ENCODE data around the gene SYNPO.

The SYNPO gene

GRCh38 chr5:150625164-150625535, 15.3 kb upstream of the SYNPO start:
- no peak for DNase-seq

GRCh38 chr5:150625831-150626746, 14.4 kb upstream of the SYNPO start:
- DNase-seq = no peak

- no peak for DNase-seq
Measured at GRCh38 chr5:150626853-150627276, 13.6 kb upstream of the SYNPO start.

- no peak for DNase-seq
Measured at GRCh38 chr5:150627731-150628545, 12.5 kb upstream of the SYNPO start.

GRCh38 chr5:150628936-150629485, 11.4 kb upstream of the SYNPO start:
- no peak for DNase-seq

- DNase-seq = no peak
Measured at GRCh38 chr5:150630016-150630415, 10.4 kb upstream of the SYNPO start.

GRCh38 chr5:150630461-150631325, 9.8 kb upstream of the SYNPO start:
- DNase-seq = no peak

- no peak for DNase-seq
Measured at GRCh38 chr5:150631326-150631701, 9.1 kb upstream of the SYNPO start.

GRCh38 chr5:150632305-150633160, 7.9 kb upstream of the SYNPO start:
- no peak for DNase-seq

GRCh38 chr5:150633429-150633828, 7.0 kb upstream of the SYNPO start:
- no peak for DNase-seq

- no peak for DNase-seq
Measured at GRCh38 chr5:150636391-150637244, 3.8 kb upstream of the SYNPO start.

GRCh38 chr5:150637245-150638052, 3.0 kb upstream of the SYNPO start:
- no peak for DNase-seq

GRCh38 chr5:150638053-150638444, 2.4 kb upstream of the SYNPO start:
- DNase-seq = no peak

GRCh38 chr5:150638488-150639376, 1.7 kb upstream of the SYNPO start:
- no peak for DNase-seq

GRCh38 chr5:150639377-150639692, 1.1 kb upstream of the SYNPO start:
- DNase-seq = no peak

GRCh38 chr5:150639751-150640150, 709 bp upstream of the SYNPO start:
- no peak for DNase-seq

GRCh38 chr5:150641006-150641570, 628 bp downstream of the SYNPO start:
- no peak for DNase-seq

- DNase-seq = no peak
Measured at GRCh38 chr5:150641824-150642566, 1.5 kb downstream of the SYNPO start.
